H9 (cell line): ENCODE data around the gene DPYSL3. TPM values are rescaled to one million over a fixed set of nuclear protein-coding genes. Genes with fewer than 3 reads are reported as not detected.
A peak's percentile ranks its signal among the peaks of the same experiment; 100 is the strongest.

ENCODE experiments used
- DNase-seq: peaks from one replicate; pipeline ENCODE4 v3.0.0-alpha.2; 2017
- H2AFZ ChIP-seq: one replicate; pipeline ENCODE4 v1.6.1; 2013; ENCODE audit warnings: mild to moderate bottlenecking, low read length, control low read depth, moderate library complexity
- H2AK5ac ChIP-seq: 2 replicates; pipeline ENCODE4 v1.6.1; 2013; ENCODE audit warnings: low read length, control low read depth, mixed read lengths; ENCODE audit not compliant: insufficient read length
- H2BK120ac ChIP-seq: one replicate; pipeline ENCODE4 v1.6.1; 2013; ENCODE audit warnings: low read depth, mild to moderate bottlenecking, low read length, control low read depth, inconsistent platforms; ENCODE audit not compliant: poor library complexity, severe bottlenecking
- H2BK12ac ChIP-seq: 2 replicates; pipeline ENCODE4 v1.6.1; 2013; ENCODE audit warnings: low read length, control low read depth, mixed read lengths, low read depth; ENCODE audit not compliant: insufficient read length
- H2BK15ac ChIP-seq: 2 replicates; pipeline ENCODE4 v1.6.1; 2013; ENCODE audit warnings: low read depth, low read length, control low read depth
- H2BK20ac ChIP-seq: one replicate; pipeline ENCODE4 v1.6.1; 2013; ENCODE audit warnings: low read depth, mild to moderate bottlenecking, low read length, control low read depth, inconsistent platforms; ENCODE audit not compliant: poor library complexity, severe bottlenecking
- H2BK5ac ChIP-seq: 2 replicates; pipeline ENCODE4 v1.6.1; 2013; ENCODE audit warnings: low read length, control low read depth, mixed read lengths; ENCODE audit not compliant: insufficient read length
- H3K14ac ChIP-seq: 2 replicates; pipeline ENCODE4 v1.6.1; 2013; ENCODE audit warnings: low read length, control low read depth; ENCODE audit not compliant: insufficient read depth
- H3K18ac ChIP-seq: 2 replicates; pipeline ENCODE4 v1.6.1; 2013; ENCODE audit warnings: low read depth, mild to moderate bottlenecking, mixed read lengths, low read length, control low read depth; ENCODE audit not compliant: insufficient read length
- H3K23ac ChIP-seq: 2 replicates; pipeline ENCODE4 v1.6.1; 2013; ENCODE audit warnings: low read length, control low read depth, mixed read lengths, low read depth; ENCODE audit not compliant: insufficient read length
- H3K23me2 ChIP-seq: 2 replicates; pipeline ENCODE4 v1.6.1; 2013; ENCODE audit warnings: low read depth, mild to moderate bottlenecking, mixed read lengths, low read length, control low read depth; ENCODE audit not compliant: insufficient read length, poor library complexity, severe bottlenecking
- H3K27ac ChIP-seq: 2 replicates; pipeline ENCODE4 v1.5.1; 2013; ENCODE audit warnings: low read length, control low read depth, mixed read lengths, low read depth; ENCODE audit not compliant: insufficient read length
- H3K27me3 ChIP-seq: 2 replicates; pipeline ENCODE4 v1.6.1; 2013; ENCODE audit warnings: low read length, control low read depth, inconsistent platforms; ENCODE audit not compliant: insufficient read depth
- H3K4ac ChIP-seq: 2 replicates; pipeline ENCODE4 v1.6.1; 2013; ENCODE audit warnings: low read depth, mild to moderate bottlenecking, control low read depth, inconsistent platforms, low read length, moderate library complexity
- H3K4me1 ChIP-seq: 2 replicates; pipeline ENCODE4 v1.6.1; 2013; ENCODE audit warnings: low read length, control low read depth, inconsistent platforms; ENCODE audit not compliant: insufficient read depth
- H3K4me2 ChIP-seq: 2 replicates; pipeline ENCODE4 v1.6.1; 2013; ENCODE audit warnings: low read length, control low read depth, mixed read lengths; ENCODE audit not compliant: insufficient read length, insufficient read depth
- H3K56ac ChIP-seq: 2 replicates; pipeline ENCODE4 v1.6.1; 2013; ENCODE audit warnings: low read depth, mild to moderate bottlenecking, mixed read lengths, low read length, control low read depth; ENCODE audit not compliant: insufficient read length
- H3K79me1 ChIP-seq: 2 replicates; pipeline ENCODE4 v1.6.1; 2013; ENCODE audit warnings: low read depth, mild to moderate bottlenecking, moderate library complexity, low read length, control low read depth, inconsistent platforms; ENCODE audit not compliant: insufficient read depth, poor library complexity, severe bottlenecking
- H3K79me2 ChIP-seq: 2 replicates; pipeline ENCODE4 v1.6.1; 2013; ENCODE audit warnings: low read length, control low read depth, inconsistent platforms; ENCODE audit not compliant: insufficient read depth
- H3K9ac ChIP-seq: 2 replicates; pipeline ENCODE4 v1.6.1; 2013; ENCODE audit warnings: low read length, control low read depth, mixed read lengths; ENCODE audit not compliant: insufficient read length; ENCODE audit errors: extremely low read depth
- H3K9me3 ChIP-seq: one replicate; pipeline ENCODE4 v1.6.1; 2013; ENCODE audit warnings: low read depth, low read length, inconsistent platforms; ENCODE audit not compliant: control insufficient read depth
- H3T11ph ChIP-seq: one replicate; pipeline ENCODE4 v1.6.1; 2013; ENCODE audit warnings: mild to moderate bottlenecking, low read length, control low read depth, inconsistent platforms
- H4K20me1 ChIP-seq: one replicate; pipeline ENCODE4 v1.6.1; 2013; ENCODE audit not compliant: control insufficient read depth, insufficient read length, insufficient read depth
- H4K5ac ChIP-seq: 2 replicates; pipeline ENCODE4 v1.6.1; 2013; ENCODE audit warnings: low read depth, mild to moderate bottlenecking, mixed read lengths, low read length, control low read depth; ENCODE audit not compliant: insufficient read length
- H4K8ac ChIP-seq: replicated peaks from 2 replicates; pipeline ENCODE4 v1.6.1; 2013; ENCODE audit warnings: low read length, control low read depth, mixed read lengths, low read depth; ENCODE audit not compliant: insufficient read length
- H4K91ac ChIP-seq: 2 replicates; pipeline ENCODE4 v1.6.1; 2013; ENCODE audit warnings: low read depth, mild to moderate bottlenecking, moderate library complexity, mixed read lengths, low read length, control low read depth; ENCODE audit not compliant: insufficient read length
- H3K27ac Mint-ChIP-seq, 3 experiments: 2 replicates in 2 of 3; 3 replicates in 1 of 3; pipeline ENCODE4 v1.8.0; 2020 to 2021; ENCODE audit warnings: mixed read lengths in 3 of 3, mild to moderate bottlenecking in 1 of 3, moderate library complexity in 1 of 3
- H3K27me3 Mint-ChIP-seq: 2 replicates; pipeline ENCODE4 v1.8.0; 2021; ENCODE audit warnings: low read depth, mild to moderate bottlenecking, moderate library complexity, mixed read lengths
- H3K36me3 Mint-ChIP-seq, 3 experiments: 2 replicates in 2 of 3; 3 replicates in 1 of 3; pipeline ENCODE4 v1.8.0; 2020 to 2021; ENCODE audit warnings: low read depth in 3 of 3, mixed read lengths in 3 of 3; ENCODE audit not compliant: insufficient read depth in 1 of 3
- H3K4me1 Mint-ChIP-seq, 2 experiments: 2 replicates each; pipeline ENCODE4 v1.8.0; 2020; ENCODE audit warnings: mixed read lengths in 2 of 2
- H3K4me3 Mint-ChIP-seq, 2 experiments: 2 replicates in 1 of 2; 3 replicates in 1 of 2; pipeline ENCODE4 v1.8.0; 2020 to 2021; ENCODE audit warnings: mild to moderate bottlenecking in 2 of 2, mixed read lengths in 2 of 2, moderate library complexity in 1 of 2
- H3K9me3 Mint-ChIP-seq, 2 experiments: 2 replicates in 1 of 2; 3 replicates in 1 of 2; pipeline ENCODE4 v1.8.0; 2020; ENCODE audit warnings: mild to moderate bottlenecking in 2 of 2, mixed read lengths in 2 of 2, moderate library complexity in 1 of 2
- WGBS: extraction: QIAGEN DNeasy Blood & Tissue Kit; methylation state at CpG from one replicate; pipeline ENCODE4 v1.1.7; 2013; ENCODE audit warnings: missing lambda C conversion rate, low lambda C conversion rate, mixed read lengths; ENCODE audit not compliant: insufficient read length; ENCODE audit errors: extremely low coverage; 5-methylcytosine and 5-hydroxymethylcytosine counted together
- total RNA-seq: library from RNA; stranded (reverse); gene quantifications from 2 replicates; pipeline ENCODE4 v1.2.1, GENCODE V29; 2021
- TF ChIP-seq, protein P1 (sequence below): fragments of 200-600 bp; sonication (generic); conservative IDR thresholded peaks from 3 replicates; pipeline ENCODE4 v1.8.0; 2021; ENCODE audit warnings: antibody characterized with exemption, mild to moderate bottlenecking

DPYSL3 gene
- total RNA-seq, 1 experiment from 2014 or later, result 515 TPM

- peaks cover 41% of the 10 kb centered on the region; the same call in 1 of the 2 replicates for H3K79me2 ChIP-seq
- H3K27ac Mint-ChIP-seq, result peak overlapping the region in 2 of 3 experiments; percentile 5 to 16; a peak in 4 of 7 replicates
These were observed 83.1 kb downstream of the DPYSL3 start for GRCh38 chr5:147426640-147427327.

More at GRCh38 chr5:147426640-147427327, 83.1 kb downstream of the DPYSL3 start:
- Histone ChIP-seq H3K18ac (no peak overlapping the region), H3T11ph (no peak overlapping the region), H4K8ac (no peak overlapping the region), H3K4me1 (peaks cover 2% of the 10 kb centered on the region; the same call in 1 of the 2 replicates), H2AFZ (no peak overlapping the region), H3K27me3 (no peaks in the 10 kb centered on the region), H3K9me3 (no peaks in the 10 kb centered on the region), H3K23me2 (no peaks in the 10 kb centered on the region), H3K4ac (no peak overlapping the region), H2BK5ac (no peak overlapping the region), H3K23ac (no peak overlapping the region), H2BK12ac (no peak overlapping the region), H2BK120ac (no peak overlapping the region), H4K5ac (no peak overlapping the region), H3K79me1 (peaks cover 10% of the 10 kb centered on the region), H3K27ac (no peak overlapping the region), H4K20me1 (no peaks in the 10 kb centered on the region), H3K14ac (no peak overlapping the region), H2BK20ac (no peak overlapping the region), H2AK5ac (no peak overlapping the region), H3K9ac (no peak overlapping the region), H3K4me2 (no peak overlapping the region), H3K56ac (no peak overlapping the region), H4K91ac (no peak overlapping the region), H2BK15ac (no peak overlapping the region)
- peaks cover 46 to 76% (median 71%) of the 10 kb centered on the region in 3 experiments for H3K36me3 Mint-ChIP-seq
- no CpG with 5 or more reads among the region's 3 CpGs for WGBS
- H3K27me3 Mint-ChIP-seq, result no peaks in the 10 kb centered on the region
- no peaks in the 10 kb centered on the region for H3K9me3 Mint-ChIP-seq
- H3K4me1 Mint-ChIP-seq, result peaks cover 36 to 37% of the 10 kb centered on the region in 2 experiments
- TF ChIP-seq, protein P1, sequence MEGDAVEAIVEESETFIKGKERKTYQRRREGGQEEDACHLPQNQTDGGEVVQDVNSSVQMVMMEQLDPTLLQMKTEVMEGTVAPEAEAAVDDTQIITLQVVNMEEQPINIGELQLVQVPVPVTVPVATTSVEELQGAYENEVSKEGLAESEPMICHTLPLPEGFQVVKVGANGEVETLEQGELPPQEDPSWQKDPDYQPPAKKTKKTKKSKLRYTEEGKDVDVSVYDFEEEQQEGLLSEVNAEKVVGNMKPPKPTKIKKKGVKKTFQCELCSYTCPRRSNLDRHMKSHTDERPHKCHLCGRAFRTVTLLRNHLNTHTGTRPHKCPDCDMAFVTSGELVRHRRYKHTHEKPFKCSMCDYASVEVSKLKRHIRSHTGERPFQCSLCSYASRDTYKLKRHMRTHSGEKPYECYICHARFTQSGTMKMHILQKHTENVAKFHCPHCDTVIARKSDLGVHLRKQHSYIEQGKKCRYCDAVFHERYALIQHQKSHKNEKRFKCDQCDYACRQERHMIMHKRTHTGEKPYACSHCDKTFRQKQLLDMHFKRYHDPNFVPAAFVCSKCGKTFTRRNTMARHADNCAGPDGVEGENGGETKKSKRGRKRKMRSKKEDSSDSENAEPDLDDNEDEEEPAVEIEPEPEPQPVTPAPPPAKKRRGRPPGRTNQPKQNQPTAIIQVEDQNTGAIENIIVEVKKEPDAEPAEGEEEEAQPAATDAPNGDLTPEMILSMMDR, result no peak
- H3K4me3 Mint-ChIP-seq, result no peak overlapping the region
- DNase-seq, result no peak
